PFSK-1 (cell line): Measurements from ENCODE around the gene SLC6A16.

Source experiments
- FOXP2 ChIP-seq: optimal IDR thresholded peaks from 2 replicates; pipeline ENCODE3; 2011; ENCODE audit warnings: borderline replicate concordance, control low read depth, inconsistent platforms; ENCODE audit not compliant: insufficient read depth; ENCODE audit errors: extremely low read length, extremely low read depth
- POLR2AphosphoS5 ChIP-seq: IDR thresholded peaks from 2 replicates; pipeline ENCODE4 v1.6.1; 2012; ENCODE audit warnings: low read depth, mild to moderate bottlenecking, control low read depth, low read length, moderate library complexity
- SIN3A ChIP-seq: IDR thresholded peaks from 2 replicates; pipeline ENCODE4 v1.6.1; 2012; ENCODE audit warnings: mild to moderate bottlenecking, low read length, moderate library complexity, borderline replicate concordance; ENCODE audit not compliant: insufficient read depth
- TAF1 ChIP-seq: IDR thresholded peaks from 2 replicates; pipeline ENCODE4 v1.6.1; 2012; ENCODE audit warnings: low read length, control low read depth, borderline replicate concordance; ENCODE audit not compliant: insufficient read depth
- TF ChIP-seq, protein P1 (sequence below), 2 experiments: IDR thresholded peaks; 2 replicates each; pipeline versions ENCODE4 v1.6.1 to v1.8.0; 2011 to 2012; ENCODE audit warnings: low read depth in 2 of 2, low read length in 2 of 2, control low read depth in 1 of 2, inconsistent platforms in 1 of 2, mild to moderate bottlenecking in 1 of 2, moderate library complexity in 1 of 2; ENCODE audit not compliant: insufficient read depth in 1 of 2

The SLC6A16 gene

DNA sequence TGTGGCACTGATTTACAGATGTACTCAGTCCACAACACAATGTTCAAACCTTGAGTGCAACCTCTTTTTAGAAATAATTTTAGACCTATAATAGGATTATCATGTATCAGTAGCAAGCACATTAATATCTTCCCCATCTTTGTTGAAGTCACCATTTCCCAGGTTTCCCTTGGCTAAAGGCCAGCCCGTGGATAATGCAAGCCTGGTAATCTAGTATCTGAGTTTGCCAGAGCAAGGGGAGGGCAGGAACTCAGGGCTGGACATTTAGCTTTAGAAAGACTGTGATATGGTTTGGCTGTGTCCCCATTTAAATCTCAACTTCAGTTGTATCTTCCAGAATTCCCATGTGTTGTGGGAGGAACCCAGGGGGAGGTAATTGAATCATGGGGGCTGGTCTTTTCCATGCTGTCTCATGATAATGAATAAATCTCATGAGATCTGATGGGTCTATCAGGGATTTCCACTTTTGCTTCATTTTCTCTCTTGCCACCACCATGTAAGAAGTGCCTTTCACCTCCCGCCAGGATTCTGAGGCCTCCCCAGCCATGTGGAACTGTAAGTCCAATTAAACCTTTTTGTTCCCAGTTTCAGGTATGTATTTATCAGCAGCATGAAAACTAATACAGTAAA lies 37.7 kb downstream of the SLC6A16 start:
- TF ChIP-seq, protein P1, sequence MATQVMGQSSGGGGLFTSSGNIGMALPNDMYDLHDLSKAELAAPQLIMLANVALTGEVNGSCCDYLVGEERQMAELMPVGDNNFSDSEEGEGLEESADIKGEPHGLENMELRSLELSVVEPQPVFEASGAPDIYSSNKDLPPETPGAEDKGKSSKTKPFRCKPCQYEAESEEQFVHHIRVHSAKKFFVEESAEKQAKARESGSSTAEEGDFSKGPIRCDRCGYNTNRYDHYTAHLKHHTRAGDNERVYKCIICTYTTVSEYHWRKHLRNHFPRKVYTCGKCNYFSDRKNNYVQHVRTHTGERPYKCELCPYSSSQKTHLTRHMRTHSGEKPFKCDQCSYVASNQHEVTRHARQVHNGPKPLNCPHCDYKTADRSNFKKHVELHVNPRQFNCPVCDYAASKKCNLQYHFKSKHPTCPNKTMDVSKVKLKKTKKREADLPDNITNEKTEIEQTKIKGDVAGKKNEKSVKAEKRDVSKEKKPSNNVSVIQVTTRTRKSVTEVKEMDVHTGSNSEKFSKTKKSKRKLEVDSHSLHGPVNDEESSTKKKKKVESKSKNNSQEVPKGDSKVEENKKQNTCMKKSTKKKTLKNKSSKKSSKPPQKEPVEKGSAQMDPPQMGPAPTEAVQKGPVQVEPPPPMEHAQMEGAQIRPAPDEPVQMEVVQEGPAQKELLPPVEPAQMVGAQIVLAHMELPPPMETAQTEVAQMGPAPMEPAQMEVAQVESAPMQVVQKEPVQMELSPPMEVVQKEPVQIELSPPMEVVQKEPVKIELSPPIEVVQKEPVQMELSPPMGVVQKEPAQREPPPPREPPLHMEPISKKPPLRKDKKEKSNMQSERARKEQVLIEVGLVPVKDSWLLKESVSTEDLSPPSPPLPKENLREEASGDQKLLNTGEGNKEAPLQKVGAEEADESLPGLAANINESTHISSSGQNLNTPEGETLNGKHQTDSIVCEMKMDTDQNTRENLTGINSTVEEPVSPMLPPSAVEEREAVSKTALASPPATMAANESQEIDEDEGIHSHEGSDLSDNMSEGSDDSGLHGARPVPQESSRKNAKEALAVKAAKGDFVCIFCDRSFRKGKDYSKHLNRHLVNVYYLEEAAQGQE (IDR thresholded peaks at IDR 0.05; ENCODE audit: insufficient read depth in 1 of 2, low read depth in 2 of 2, low read length in 2 of 2) = no peak
- TF ChIP-seq TAF1 (no peak), POLR2AphosphoS5 (no peak), SIN3A (no peak), FOXP2 (no peak)

DNA sequence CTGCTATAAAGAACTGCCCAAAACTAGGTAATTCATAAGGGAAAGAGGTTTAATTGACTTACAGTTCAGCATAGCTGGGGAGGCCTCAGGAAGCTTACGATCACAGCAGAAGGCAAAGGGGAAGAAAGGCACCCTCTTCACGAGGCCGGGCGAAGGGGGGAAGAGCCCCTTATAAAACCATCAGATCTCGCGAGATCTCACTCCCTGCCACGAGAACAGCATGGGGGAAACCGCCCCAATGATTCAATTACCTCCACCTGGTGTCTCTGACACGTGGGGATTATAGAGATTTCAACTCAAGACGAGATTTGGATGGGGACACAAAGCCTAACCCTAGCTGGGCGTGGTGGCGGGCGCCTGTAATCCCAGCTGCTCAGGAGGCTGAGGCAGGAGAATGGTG lies 42.8 kb downstream of the SLC6A16 start:
- TF ChIP-seq FOXP2 (no peak), SIN3A (no peak), POLR2AphosphoS5 (no peak), TAF1 (no peak)
- TF ChIP-seq, protein P1 (IDR thresholded peaks at IDR 0.05; ENCODE audit: insufficient read depth in 1 of 2, low read depth in 2 of 2, low read length in 2 of 2) = no peak

DNA sequence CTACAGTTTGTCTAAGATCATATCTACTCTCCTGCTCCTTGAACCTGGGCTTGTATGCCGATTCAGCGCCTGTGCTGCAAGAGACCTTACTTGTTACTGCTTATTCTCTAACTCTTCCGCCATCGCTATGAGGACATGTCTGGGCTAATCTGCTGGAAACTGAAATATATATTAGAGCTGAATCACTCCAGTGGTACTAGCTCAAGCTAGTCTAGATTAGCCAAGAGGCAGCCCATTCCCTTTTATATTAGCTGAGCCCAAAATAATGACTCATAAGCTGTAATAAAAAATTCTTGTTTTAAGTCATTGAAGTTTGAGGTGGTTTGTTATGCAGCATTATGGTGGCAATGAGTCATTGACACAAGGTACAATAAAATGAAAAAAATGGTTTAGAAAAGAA lies 52.8 kb downstream of the SLC6A16 start:
- TF ChIP-seq SIN3A = no peak
- no peak for TF ChIP-seq FOXP2
- TF ChIP-seq TAF1 = no peak
- TF ChIP-seq POLR2AphosphoS5 = no peak
- TF ChIP-seq, protein P1 (IDR thresholded peaks at IDR 0.05; ENCODE audit: insufficient read depth in 1 of 2, low read depth in 2 of 2, low read length in 2 of 2) = no peak

DNA sequence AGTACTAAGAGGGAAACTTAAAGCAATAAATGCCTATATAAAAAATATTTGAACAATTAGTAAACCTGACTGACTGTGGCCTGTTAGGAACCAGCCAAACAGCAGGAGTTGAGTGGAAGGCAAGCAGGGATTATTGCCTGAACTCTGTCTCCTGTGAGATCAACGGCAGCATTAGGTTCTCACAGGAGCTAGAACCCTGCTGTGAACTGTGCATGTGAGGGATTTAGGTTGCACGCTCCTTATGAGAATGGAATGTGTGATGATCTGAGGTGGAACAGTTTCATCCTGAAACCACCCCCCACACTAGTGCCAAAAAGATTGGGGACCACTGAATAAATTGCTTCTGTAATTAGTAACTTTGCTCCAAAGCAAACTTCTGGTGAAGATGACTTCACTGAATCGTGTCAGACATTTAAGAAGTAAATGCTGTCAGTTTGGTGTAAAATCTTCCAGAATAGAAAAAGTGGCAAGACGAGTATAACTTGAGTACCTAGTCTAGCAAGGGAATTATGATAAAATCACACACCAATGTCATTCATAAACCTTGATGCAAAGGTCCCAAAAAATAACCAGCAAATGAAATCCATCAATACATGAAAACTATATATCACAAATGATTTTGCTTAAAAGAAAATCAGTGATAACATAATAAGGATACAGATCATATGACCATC lies 53.8 kb downstream of the SLC6A16 start:
- no peak for TF ChIP-seq POLR2AphosphoS5
- TF ChIP-seq FOXP2 = no peak
- TF ChIP-seq, protein P1 (IDR thresholded peaks at IDR 0.05; ENCODE audit: insufficient read depth in 1 of 2, low read depth in 2 of 2, low read length in 2 of 2) = no peak
- no peak for TF ChIP-seq TAF1
